DMS53 treated with DMSO at 0.1 percent for 48 hours (cell line): ENCODE measurements around the gene NCSTN.

Experiments used
- DNase-seq: peaks from one replicate; lab custom pipeline; 2025; ENCODE audit not compliant: unreplicated experiment; lab: John Stamatoyannopoulos, UW

Gene NCSTN

DNA sequence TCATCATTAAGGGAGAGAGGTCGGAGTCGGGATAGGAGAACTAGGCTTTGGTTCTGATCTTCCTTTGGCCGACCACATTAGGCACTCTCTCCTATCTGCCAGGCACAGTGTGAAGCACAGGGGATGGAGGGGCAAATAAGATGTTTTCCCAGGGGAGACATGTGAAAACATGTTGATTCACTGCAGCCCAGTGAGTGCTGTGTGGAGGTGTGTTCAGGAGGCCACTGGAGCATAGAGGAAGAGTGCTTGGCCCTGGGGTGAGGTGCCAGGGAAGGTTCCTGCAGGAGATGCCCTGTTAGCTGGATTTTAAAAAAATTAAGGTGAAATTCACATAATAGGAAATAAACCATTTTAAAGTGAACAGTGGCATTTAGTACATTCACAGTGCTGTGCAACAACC is 60.9 kb downstream of the NCSTN start:
- no peak for DNase-seq

DNA sequence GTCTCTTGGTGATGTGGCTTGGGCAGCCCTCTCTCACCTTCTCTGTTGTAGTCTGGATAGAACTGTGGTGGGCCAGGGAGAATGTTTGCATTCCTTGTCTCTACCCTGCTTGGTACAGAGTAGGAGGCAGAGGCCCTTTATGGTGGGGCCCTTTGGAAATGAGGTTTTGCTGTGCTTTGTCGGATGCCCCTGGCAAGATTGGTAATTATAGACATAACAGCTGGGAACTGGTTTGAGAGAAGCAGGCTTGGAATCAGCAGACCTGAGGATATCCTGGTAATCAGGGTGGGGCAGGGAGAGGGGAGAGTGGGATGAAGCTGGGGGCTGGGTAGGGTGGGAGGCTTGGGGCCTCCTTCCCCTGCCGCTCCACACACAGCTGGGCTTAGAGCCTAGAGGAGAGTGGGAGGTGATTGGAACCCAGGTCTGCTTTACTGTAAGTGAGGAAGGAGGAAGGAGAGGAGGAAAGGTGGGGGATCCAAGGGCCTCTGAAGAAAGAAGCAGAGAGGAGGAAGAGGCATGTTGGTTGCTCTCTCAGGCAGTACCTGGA is 62.2 kb downstream of the NCSTN start:
- DNase-seq: no peak

DNA sequence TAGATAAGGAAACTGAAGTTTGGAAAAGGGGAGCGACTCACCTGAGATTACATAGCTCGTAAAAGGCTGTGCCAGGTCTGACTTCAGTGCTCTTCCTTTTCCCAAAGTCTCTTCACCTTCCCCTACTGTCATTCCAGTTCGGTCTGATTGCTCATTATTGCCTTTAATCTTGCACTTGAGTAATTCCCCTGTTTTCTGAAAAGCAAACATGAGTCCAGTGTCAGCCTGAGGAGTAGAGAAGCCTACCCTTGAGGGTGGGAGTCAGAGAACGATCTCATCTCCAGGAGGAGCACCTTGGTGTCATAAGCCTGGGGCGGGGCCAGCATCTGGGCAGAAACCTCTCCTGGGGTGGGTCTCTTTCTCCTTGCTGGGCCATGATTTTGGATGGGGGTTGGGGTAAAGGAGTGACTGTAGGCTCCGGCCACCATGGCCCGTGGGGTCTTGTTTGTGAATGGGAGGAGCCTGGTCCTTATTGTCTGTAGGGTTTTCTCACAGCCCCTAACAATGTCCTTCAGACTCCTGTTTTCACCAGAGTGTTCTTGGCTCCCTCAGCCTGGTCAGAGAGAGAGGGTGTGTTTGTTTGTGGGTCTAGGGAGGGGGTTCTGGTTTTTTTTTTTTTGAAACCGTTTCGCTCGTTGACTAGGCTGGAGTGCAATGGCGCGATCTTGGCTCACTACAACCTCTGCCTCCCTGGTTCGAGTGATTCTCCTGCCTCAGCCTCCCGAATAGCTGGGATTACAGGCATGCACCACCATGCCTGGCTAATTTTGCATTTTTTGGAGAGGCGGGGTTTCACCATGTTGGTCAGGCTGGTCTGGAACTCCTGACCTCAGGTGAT is 63.2 kb downstream of the NCSTN start:
- DNase-seq: no peak

DNA sequence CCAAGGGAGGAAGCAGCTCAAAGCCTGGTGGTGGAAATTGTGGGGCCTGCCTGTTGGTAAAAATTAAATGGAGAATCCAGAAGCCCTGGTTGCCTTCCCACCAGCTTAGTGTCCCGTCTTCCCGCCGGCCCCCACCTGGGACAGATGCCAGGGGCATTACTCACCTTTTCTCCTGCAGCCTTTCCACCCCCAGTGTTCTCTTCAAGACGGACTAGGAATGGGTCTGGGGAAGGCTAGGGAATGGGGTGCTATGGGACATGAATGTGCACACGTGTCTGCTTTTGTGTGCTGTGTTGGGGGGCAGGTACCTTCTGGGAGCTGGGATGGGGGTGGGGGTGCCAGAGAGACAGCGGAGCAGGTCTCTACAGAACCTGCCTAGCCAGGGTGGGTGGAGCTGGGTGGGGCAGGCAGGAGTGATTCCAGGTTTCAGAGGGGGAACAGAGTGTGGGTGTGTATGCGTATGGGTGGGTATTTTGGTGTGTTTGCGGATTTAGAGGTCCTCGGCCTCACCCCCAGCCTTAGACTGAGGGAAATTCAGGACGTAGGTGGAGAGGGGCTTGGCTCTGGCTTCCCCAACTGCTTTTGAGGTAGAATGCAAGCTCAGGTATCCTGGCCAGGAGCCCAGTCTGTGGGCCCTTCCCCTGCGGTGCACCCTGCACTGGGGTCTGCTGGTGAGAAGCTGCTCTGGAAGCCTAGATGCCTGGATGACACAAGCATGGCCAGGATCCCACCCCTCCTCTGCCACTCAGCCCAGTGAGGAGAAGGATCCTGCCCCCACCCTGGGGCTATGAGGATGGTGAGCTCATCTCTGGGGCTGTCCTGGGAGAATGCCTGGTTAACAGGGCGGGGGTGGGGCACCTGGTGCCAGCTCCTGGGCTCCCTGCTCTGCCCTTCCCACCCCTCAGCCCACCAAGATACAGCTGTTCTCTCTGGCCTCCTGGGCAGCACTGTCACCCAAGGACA is 64.9 kb downstream of the NCSTN start:
- no peak for DNase-seq
